Thyroid gland (tissue), 4 donors: ENCODE results near the gene MET. TPM values are rescaled to one million over a fixed set of nuclear protein-coding genes. Genes with fewer than 3 reads are reported as not detected.
A peak's percentile ranks its signal among the peaks of the same experiment; 100 is the strongest.

ENCODE experiments used
- DNase-seq, 2 donors: peaks; one replicate each; pipeline ENCODE4 v3.0.0-alpha.2; 2019
- H3K27ac ChIP-seq, 3 donors: fragments of 200-600 bp; sonication (generic); 1 replicate in 2 of 3; 2 replicates in 1 of 3; pipeline ENCODE4 v1.5.1; 2016 to 2019; ENCODE audit warnings: mild to moderate bottlenecking in 1 of 3, moderate library complexity in 1 of 3
- H3K27me3 ChIP-seq: fragments of 200-600 bp; sonication (generic); one replicate; pipeline ENCODE4 v1.5.1; 2019
- H3K36me3 ChIP-seq, 2 donors: fragments of 200-600 bp; sonication (generic); one replicate each; pipeline ENCODE4 v1.5.1; 2016 to 2019
- H3K4me1 ChIP-seq, 2 donors: fragments of 200-600 bp; sonication (generic); one replicate each; pipeline ENCODE4 v1.5.1; 2017 to 2019
- H3K4me3 ChIP-seq, 3 donors: fragments of 200-600 bp; sonication (generic); replicated peaks in 1 of 3; 1 replicate in 2 of 3; 2 replicates in 1 of 3; pipeline ENCODE4 v1.5.1; 2016; ENCODE audit warnings: mild to moderate bottlenecking in 1 of 3
- H3K9me3 ChIP-seq: fragments of 200-600 bp; sonication (generic); one replicate; pipeline ENCODE4 v1.5.1; 2017
- POLR2A ChIP-seq, 2 donors: fragments of 450-650 bp; IDR thresholded peaks; one replicate each; pipeline ENCODE4 v1.6.1; 2017; ENCODE audit warnings: antibody characterized with exemption in 2 of 2, mild to moderate bottlenecking in 2 of 2, moderate library complexity in 1 of 2
- WGBS, 2 donors: methylation state at CpG; one replicate each; pipeline ENCODE4 v1.1.5; 2017; 5-methylcytosine and 5-hydroxymethylcytosine counted together
- intact Hi-C: fragments of 100-400 bp; cut with DNase I; formaldehyde crosslinking; loops from one replicate; pipeline ENCODE4 v1.15.1; 2023
- total RNA-seq, 4 donors: library from RNA; depleted of rRNA; stranded (reverse); fragments of >200 nt; gene quantifications; one replicate each; pipeline ENCODE4 v1.2.3, GENCODE V29; 2016
- TF ChIP-seq, protein P1 (sequence below), 6 experiments: fragments of 200-600 bp in 3 of 6; fragments of 450-650 bp in 3 of 6; sonication (generic) in 3 of 6; IDR thresholded peaks; one replicate each; pipeline ENCODE4 v1.5.1; 2016 to 2019; ENCODE audit warnings: antibody characterized with exemption in 6 of 6, mild to moderate bottlenecking in 2 of 6, inconsistent platforms in 1 of 6, moderate library complexity in 1 of 6

MET gene
- total RNA-seq, 4 donors from 2014 or later = 41.5 to 59.6 (median 52.7) TPM

DNA sequence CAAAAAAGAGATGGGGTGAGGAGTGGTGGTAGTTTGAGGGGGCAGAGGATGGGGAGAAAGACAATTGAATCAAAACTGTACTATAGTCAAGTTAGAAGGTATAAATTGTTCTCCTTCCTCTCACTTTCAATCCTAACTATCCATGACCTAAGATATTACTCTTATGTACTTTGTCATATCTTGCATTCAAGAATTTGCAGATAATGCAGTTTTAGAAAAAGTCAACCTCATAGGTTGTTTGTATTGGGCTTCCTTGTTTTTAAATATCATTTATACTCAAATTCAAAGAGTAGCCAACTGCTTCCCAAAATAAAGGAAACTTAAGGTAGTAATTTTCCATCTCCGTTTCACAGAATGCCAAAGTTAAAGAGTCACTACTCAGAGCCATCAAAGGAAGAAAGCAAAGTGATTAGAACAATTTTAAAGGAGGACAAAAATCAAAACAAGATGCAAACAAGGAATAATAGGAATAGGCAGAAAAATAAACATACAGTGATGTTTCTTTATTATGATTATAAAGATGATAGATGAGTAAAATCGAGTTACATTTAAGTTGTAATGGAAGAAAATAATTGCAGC, 32.7 kb downstream of the MET start:
- TF ChIP-seq POLR2A (IDR thresholded peaks at IDR 0.05) = no peak
- TF ChIP-seq, protein P1, sequence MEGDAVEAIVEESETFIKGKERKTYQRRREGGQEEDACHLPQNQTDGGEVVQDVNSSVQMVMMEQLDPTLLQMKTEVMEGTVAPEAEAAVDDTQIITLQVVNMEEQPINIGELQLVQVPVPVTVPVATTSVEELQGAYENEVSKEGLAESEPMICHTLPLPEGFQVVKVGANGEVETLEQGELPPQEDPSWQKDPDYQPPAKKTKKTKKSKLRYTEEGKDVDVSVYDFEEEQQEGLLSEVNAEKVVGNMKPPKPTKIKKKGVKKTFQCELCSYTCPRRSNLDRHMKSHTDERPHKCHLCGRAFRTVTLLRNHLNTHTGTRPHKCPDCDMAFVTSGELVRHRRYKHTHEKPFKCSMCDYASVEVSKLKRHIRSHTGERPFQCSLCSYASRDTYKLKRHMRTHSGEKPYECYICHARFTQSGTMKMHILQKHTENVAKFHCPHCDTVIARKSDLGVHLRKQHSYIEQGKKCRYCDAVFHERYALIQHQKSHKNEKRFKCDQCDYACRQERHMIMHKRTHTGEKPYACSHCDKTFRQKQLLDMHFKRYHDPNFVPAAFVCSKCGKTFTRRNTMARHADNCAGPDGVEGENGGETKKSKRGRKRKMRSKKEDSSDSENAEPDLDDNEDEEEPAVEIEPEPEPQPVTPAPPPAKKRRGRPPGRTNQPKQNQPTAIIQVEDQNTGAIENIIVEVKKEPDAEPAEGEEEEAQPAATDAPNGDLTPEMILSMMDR (IDR thresholded peaks at IDR 0.05) = no peak
- H3K27ac ChIP-seq = no peak overlapping the region
- no peaks in the 10 kb centered on the region for H3K36me3 ChIP-seq
- no peak overlapping the region for H3K4me3 ChIP-seq
- WGBS, 2 donors = 84 to 85% methylated on average over 2 of the region's 2 CpGs
- H3K9me3 ChIP-seq = no peaks in the 10 kb centered on the region
- no peaks in the 10 kb centered on the region for H3K27me3 ChIP-seq
- no peak for DNase-seq
- intact Hi-C loops = no loop called here
- H3K4me1 ChIP-seq = peaks cover 24 to 53% of the 10 kb centered on the region in 2 donors

DNA sequence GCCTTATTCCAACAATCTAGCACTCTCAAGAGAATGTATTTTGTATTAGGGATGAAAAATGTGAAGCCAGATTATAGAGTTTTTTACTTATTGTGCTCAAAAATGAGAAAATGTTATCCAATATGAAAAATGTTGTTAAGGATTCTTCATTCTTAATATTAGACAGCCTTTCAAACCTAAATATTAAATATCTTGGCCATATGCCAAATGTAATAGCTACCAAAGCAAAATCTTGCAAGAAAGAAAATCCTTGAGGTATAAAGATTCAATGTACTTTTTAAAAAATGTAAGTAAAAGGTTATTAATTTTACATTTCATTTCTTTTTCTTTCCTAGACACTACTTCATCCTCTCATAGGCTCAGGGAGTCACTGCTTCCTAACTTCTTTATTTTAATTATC, 33.4 kb downstream of the MET start:
- intact Hi-C loops = no loop called here
- Histone ChIP-seq H3K4me3 (no peak overlapping the region), H3K4me1 (peaks cover 26 to 60% of the 10 kb centered on the region in 2 donors), H3K27ac (no peak overlapping the region), H3K36me3 (no peaks in the 10 kb centered on the region), H3K27me3 (no peaks in the 10 kb centered on the region), H3K9me3 (no peaks in the 10 kb centered on the region)
- no peak for DNase-seq
- no peak for TF ChIP-seq POLR2A (IDR thresholded peaks at IDR 0.05)
- TF ChIP-seq, protein P1 (IDR thresholded peaks at IDR 0.05) = no peak

DNA sequence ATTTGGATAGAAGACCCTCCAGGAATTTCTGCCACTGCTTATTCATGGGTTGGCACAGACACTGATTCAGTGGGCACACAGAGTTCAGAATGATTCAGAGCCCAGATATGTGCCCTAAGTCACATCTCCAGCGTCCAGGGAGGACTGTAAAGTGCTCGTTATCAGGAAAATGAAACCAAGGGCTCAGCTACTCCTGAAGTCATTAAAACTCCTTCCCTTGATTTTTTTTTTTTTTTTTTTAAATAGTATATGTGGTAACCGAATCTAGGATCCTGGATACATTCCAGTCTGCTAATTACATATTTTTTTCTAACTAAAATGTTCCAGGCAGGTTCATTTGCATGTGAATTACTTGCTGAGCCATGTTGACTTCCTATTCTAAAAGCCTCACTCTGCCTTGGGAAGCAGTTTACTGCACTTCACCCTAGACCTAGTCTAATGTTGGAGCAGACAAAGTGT, 34.7 kb downstream of the MET start:
- no peak for TF ChIP-seq POLR2A (IDR thresholded peaks at IDR 0.05)
- TF ChIP-seq, protein P1 (IDR thresholded peaks at IDR 0.05) = no peak
- Histone ChIP-seq H3K4me1 (peaks cover 33 to 69% of the 10 kb centered on the region in 2 donors), H3K36me3 (no peaks in the 10 kb centered on the region), H3K9me3 (no peaks in the 10 kb centered on the region), H3K4me3 (no peak overlapping the region), H3K27ac (peak overlapping the region in 2 of 3 donors; percentile 21 to 31), H3K27me3 (no peaks in the 10 kb centered on the region)
- 34 to 36% methylated on average over 3 of the region's 3 CpGs for WGBS, 2 donors
- DNase-seq = peak; percentile 12 to 21
- intact Hi-C loops = no loop called here

DNA sequence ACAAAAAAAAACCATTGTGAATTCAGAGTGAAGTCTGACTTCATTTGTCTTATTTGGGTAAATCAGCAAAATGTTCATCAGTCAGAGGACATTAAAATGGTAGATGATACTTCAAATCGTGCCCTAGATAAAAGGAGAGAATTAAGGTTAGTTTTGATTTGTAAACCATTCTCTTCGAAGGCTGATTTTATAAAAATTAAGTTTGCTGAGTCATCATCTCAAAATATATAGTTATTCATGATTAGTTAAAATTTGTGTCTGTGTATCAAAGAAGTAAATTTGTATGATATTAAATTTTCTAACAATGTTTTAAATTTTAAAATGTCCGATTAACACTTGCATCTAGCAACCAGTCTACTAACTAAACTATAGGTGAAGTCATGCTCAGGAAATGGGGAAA, 35.3 kb downstream of the MET start:
- Histone ChIP-seq H3K27ac (peak overlapping the region in 2 of 3 donors; percentile 21 to 31), H3K9me3 (no peaks in the 10 kb centered on the region), H3K4me3 (no peak overlapping the region), H3K27me3 (no peaks in the 10 kb centered on the region), H3K36me3 (no peaks in the 10 kb centered on the region), H3K4me1 (peaks cover 37 to 65% of the 10 kb centered on the region in 2 donors)
- whole genome bisulfite sequencing, 2 donors = 83 to 86% methylated on average over 3 of the region's 3 CpGs
- DNase-seq = no peak
- intact Hi-C loops = no loop called here
- TF ChIP-seq POLR2A (IDR thresholded peaks at IDR 0.05) = no peak
- TF ChIP-seq, protein P1 (IDR thresholded peaks at IDR 0.05) = no peak

DNA sequence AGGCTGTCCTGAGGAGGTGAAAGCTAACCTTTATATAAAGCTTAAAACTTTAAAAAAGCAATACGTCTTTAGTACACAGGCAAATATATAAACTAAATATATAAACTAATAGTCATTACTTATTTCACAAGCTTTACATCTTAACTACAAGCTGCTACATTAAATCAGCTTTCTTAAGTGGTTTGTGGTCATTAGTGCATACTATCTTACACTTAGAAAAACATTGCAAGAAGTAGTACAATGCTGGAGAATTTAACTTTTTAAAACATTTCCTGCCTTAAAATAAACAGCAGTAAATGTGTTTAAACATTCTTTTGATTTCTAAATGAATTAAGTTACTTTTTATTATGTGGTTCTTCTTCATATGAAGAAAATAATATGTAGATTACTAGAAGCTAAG, 36.3 kb downstream of the MET start:
- no peaks in the 10 kb centered on the region for H3K36me3 ChIP-seq
- intact Hi-C loops = no loop called here
- no peaks in the 10 kb centered on the region for H3K27me3 ChIP-seq
- H3K27ac ChIP-seq = peak overlapping the region; percentile 51 to 61 (median 56)
- no peak for DNase-seq
- H3K9me3 ChIP-seq = no peaks in the 10 kb centered on the region
- H3K4me1 ChIP-seq = peaks cover 37 to 59% of the 10 kb centered on the region in 2 donors
- TF ChIP-seq, protein P1 (IDR thresholded peaks at IDR 0.05) = no peak
- TF ChIP-seq POLR2A (IDR thresholded peaks at IDR 0.05) = no peak
- whole genome bisulfite sequencing, 2 donors = 73 to 74% methylated on average over 1 of the region's 1 CpG
- no peak overlapping the region for H3K4me3 ChIP-seq
